Hematopoietic multipotent progenitor cell treated with erythropoietin and hydrocortisone succinate and interleukin-3 and kit ligand, for 17 days (in vitro differentiated cells): ENCODE results near the gene F11R.
"Not testable (repeated sequence)": the region's sequence is repeated elsewhere in the genome, so short reads cannot be mapped to it uniquely, and the experiment has no call there.

Experiments used
- DNase-seq: peaks from one replicate; pipeline ENCODE4 v3.0.0-alpha.2; 2015; ENCODE audit warnings: low spot score

F11R gene

GRCh38 chr1:160971618-160972056 is 49.3 kb downstream of the F11R start:
- no peak for DNase-seq

- DNase-seq = no peak
Measured at GRCh38 chr1:160963521-160963920, 57.4 kb downstream of the F11R start.

- DNase-seq = no peak
Measured at GRCh38 chr1:160961419-160961818, 59.5 kb downstream of the F11R start.

- no peak for DNase-seq
Measured at GRCh38 chr1:160956966-160957365, 64.0 kb downstream of the F11R start.

GRCh38 chr1:160954158-160955104 is 66.5 kb downstream of the F11R start, which contains the start of gene ITLN2:
Gene ITLN2, minus strand, starts transcription at chr1:160954809. Its CDS starts 68 bp downstream, at chr1:160954741.
- DNase-seq = peak; percentile 66

- DNase-seq = no peak
Measured at GRCh38 chr1:160953030-160953429, 67.9 kb downstream of the F11R start.

- no peak for DNase-seq
Measured at GRCh38 chr1:160952129-160952510, 68.8 kb downstream of the F11R start.

GRCh38 chr1:160951443-160952128 is 69.4 kb downstream of the F11R start:
- peak; percentile 81 for DNase-seq

- DNase-seq = no peak
Measured at GRCh38 chr1:160950657-160951056, 70.3 kb downstream of the F11R start.

GRCh38 chr1:160949881-160950280 is 71.1 kb downstream of the F11R start:
- no peak for DNase-seq

- not testable (repeated sequence) for DNase-seq
Measured at GRCh38 chr1:160949216-160949880, 71.6 kb downstream of the F11R start.

GRCh38 chr1:160947174-160947759 is 73.7 kb downstream of the F11R start:
- not testable (repeated sequence) for DNase-seq

GRCh38 chr1:160945881-160946280 is 75.1 kb downstream of the F11R start:
- not testable (repeated sequence) for DNase-seq
